DOHH2 (cell line): ENCODE measurements around the gene SLC9A5.

Experiments
- H3F3A ChIP-seq: fragments of 200-600 bp; sonication (generic), shearing (Covaris generic); 2 replicates; pipeline ENCODE4 v1.6.0; 2016; ENCODE audit warnings: antibody characterized with exemption, mild to moderate bottlenecking; ENCODE audit not compliant: control insufficient read depth, insufficient read depth
- H3K27ac ChIP-seq: fragments of 200-600 bp; sonication (generic); 2 replicates; pipeline ENCODE4 v1.5.1; 2014; ENCODE audit warnings: low read depth, mild to moderate bottlenecking, low read length, moderate library complexity
- H3K27me3 ChIP-seq: fragments of 200-600 bp; sonication (generic); 2 replicates; pipeline ENCODE4 v1.6.1; 2014; ENCODE audit warnings: mild to moderate bottlenecking, low read length, mixed read lengths; ENCODE audit not compliant: control insufficient read depth
- H3K36me3 ChIP-seq: fragments of 200-600 bp; sonication (generic); 2 replicates; pipeline ENCODE4 v1.6.1; 2014; ENCODE audit warnings: mild to moderate bottlenecking, low read length, moderate library complexity, mixed read lengths; ENCODE audit not compliant: control insufficient read depth
- H3K4me1 ChIP-seq: fragments of 200-600 bp; sonication (generic); 2 replicates; pipeline ENCODE4 v1.6.1; 2014; ENCODE audit warnings: mild to moderate bottlenecking, low read length, mixed read lengths; ENCODE audit not compliant: control insufficient read depth
- H3K4me2 ChIP-seq: fragments of 200-600 bp; sonication (generic); 2 replicates; pipeline ENCODE4 v1.6.0; 2014; ENCODE audit warnings: mild to moderate bottlenecking, low read length, moderate library complexity
- H3K4me3 ChIP-seq: fragments of 200-600 bp; sonication (generic); 2 replicates; pipeline ENCODE4 v1.5.1; 2014; ENCODE audit warnings: mild to moderate bottlenecking, low read length, mixed read lengths
- H3K79me2 ChIP-seq: fragments of 200-600 bp; sonication (generic); 2 replicates; pipeline ENCODE4 v1.6.1; 2014; ENCODE audit warnings: mild to moderate bottlenecking, low read length, mixed read lengths; ENCODE audit not compliant: control insufficient read depth
- H3K9me2 ChIP-seq: fragments of 200-600 bp; sonication (generic); replicated peaks from 2 replicates; pipeline ENCODE4 v1.6.1; 2014; ENCODE audit warnings: mild to moderate bottlenecking, low read length, mixed read lengths; ENCODE audit not compliant: control insufficient read depth
- H3K9me3 ChIP-seq: fragments of 200-600 bp; sonication (generic); 2 replicates; pipeline ENCODE4 v1.6.1; 2014; ENCODE audit warnings: antibody characterized with exemption, low read length, mixed read lengths; ENCODE audit not compliant: control insufficient read depth, insufficient read depth
- H4K20me1 ChIP-seq: fragments of 200-600 bp; sonication (generic); 2 replicates; pipeline ENCODE4 v1.6.0; 2014; ENCODE audit warnings: low read depth, mild to moderate bottlenecking, antibody characterized with exemption, low read length, moderate library complexity; ENCODE audit not compliant: control insufficient read depth, insufficient read depth
- EZH2phosphoT487 ChIP-seq: fragments of 200-600 bp; sonication (generic); IDR thresholded peaks from 2 replicates; pipeline ENCODE4 v1.6.1; 2017; ENCODE audit warnings: borderline replicate concordance, mild to moderate bottlenecking, antibody characterized with exemption, low read length, moderate library complexity, mixed read lengths
- TF ChIP-seq, protein P1 (sequence below): fragments of 200-600 bp; sonication (generic); IDR thresholded peaks from one replicate; pipeline ENCODE4 v1.5.1; 2014; ENCODE audit warnings: antibody characterized with exemption, mild to moderate bottlenecking, low read depth, low read length; ENCODE audit not compliant: poor library complexity, severe bottlenecking

The SLC9A5 gene

DNA sequence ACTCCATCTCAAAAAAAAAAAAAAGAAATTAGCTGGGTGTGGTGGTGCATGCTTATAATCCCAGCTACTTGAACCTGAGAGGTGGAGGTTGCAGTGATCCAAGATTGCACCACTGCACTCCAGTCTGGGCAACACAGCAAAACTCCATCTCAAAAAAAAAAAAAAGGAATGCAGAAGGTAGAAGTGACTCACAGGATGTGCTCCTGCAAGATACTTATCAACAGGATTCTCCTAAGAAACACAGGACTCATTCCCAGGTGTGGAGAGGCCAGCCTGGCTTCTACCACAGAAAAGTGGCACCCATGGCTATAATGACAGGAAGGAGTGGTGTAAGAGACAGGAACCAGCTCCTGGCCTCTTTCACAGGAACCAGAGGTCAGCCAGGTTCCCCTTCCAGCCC lies 36.0 kb upstream of the SLC9A5 start:
- TF ChIP-seq, protein P1, sequence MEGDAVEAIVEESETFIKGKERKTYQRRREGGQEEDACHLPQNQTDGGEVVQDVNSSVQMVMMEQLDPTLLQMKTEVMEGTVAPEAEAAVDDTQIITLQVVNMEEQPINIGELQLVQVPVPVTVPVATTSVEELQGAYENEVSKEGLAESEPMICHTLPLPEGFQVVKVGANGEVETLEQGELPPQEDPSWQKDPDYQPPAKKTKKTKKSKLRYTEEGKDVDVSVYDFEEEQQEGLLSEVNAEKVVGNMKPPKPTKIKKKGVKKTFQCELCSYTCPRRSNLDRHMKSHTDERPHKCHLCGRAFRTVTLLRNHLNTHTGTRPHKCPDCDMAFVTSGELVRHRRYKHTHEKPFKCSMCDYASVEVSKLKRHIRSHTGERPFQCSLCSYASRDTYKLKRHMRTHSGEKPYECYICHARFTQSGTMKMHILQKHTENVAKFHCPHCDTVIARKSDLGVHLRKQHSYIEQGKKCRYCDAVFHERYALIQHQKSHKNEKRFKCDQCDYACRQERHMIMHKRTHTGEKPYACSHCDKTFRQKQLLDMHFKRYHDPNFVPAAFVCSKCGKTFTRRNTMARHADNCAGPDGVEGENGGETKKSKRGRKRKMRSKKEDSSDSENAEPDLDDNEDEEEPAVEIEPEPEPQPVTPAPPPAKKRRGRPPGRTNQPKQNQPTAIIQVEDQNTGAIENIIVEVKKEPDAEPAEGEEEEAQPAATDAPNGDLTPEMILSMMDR, result no peak
- TF ChIP-seq EZH2phosphoT487, result no peak
- Histone ChIP-seq H3K27ac (no peak overlapping the region), H3K4me2 (no peak overlapping the region), H3K79me2 (no peaks in the 10 kb centered on the region), H4K20me1 (no peaks in the 10 kb centered on the region), H3K36me3 (no peaks in the 10 kb centered on the region), H3K4me1 (no peaks in the 10 kb centered on the region), H3K27me3 (peaks cover 3% of the 10 kb centered on the region; the same call in 1 of the 2 replicates), H3F3A (no peaks in the 10 kb centered on the region), H3K9me3 (no peaks in the 10 kb centered on the region), H3K4me3 (no peak overlapping the region), H3K9me2 (no peaks in the 10 kb centered on the region)

DNA sequence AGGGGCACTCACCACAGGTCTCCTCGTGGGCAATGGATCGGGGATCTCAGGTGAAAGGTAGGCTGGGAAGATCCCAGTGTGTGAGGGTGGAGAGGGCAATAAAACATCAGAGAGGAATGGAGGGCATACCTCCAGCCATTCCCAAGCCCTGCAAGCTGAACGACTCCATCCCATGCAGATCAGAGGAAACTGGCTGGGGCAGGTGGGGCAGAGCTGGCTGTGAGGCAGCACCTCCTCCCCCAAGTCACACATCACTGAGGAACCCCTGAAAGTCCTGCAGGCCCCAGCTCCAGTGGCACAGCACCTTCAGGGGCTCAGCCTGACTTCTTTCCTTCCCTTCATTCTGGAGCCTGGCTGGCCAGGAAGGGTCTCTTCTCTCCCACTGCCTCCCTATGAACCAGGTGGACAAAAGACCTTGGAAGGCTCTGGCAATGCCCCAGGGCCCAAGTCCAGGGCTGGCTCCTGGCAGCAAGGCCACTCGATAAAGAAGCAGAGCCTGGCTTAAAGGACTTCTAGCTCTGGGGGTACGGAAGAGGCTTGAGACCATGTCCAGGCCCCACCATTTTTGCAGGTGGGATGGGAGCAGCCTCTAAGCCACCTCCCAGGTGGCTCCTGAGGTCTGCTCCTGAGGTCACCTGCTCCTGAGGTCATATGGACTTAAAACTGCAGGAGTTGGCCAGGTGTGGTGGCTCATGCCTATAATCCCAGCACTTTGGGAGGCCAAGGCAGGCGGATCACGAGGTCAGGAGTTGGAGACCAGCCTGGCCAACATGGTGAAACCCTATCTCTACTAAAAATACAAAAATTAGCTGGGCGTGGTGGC lies 35.4 kb upstream of the SLC9A5 start:
- H3K79me2 ChIP-seq, result no peaks in the 10 kb centered on the region
- H3F3A ChIP-seq, result no peaks in the 10 kb centered on the region
- H3K4me1 ChIP-seq, result no peaks in the 10 kb centered on the region
- no peaks in the 10 kb centered on the region for H4K20me1 ChIP-seq
- no peak overlapping the region for H3K27ac ChIP-seq
- H3K4me3 ChIP-seq, result no peak overlapping the region
- TF ChIP-seq, protein P1, result no peak
- TF ChIP-seq EZH2phosphoT487, result no peak
- no peaks in the 10 kb centered on the region for H3K36me3 ChIP-seq
- H3K27me3 ChIP-seq, result peaks cover 3% of the 10 kb centered on the region; the same call in 1 of the 2 replicates
- H3K9me2 ChIP-seq, result no peaks in the 10 kb centered on the region
- H3K4me2 ChIP-seq, result no peak overlapping the region
- no peaks in the 10 kb centered on the region for H3K9me3 ChIP-seq

DNA sequence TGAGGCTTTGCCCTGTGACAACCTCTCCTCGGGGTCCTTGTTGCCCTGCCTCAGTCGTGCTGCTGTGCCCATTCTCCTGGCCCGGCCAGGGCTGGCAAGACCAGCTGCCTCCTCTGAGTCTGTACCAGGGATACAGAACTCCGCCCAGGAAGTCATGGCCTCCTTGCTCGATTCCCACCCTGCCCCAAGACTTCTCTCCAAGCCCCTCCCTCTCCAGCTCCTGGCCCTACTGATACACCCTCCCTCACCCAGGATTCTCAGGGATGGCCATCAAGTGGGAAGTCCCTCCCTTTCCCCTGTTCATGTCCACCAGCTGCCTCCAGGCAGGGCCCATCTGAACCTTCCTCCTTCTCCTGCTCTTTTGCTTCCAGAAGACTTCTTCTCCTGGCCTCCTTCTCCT lies 33.1 kb upstream of the SLC9A5 start:
- no peaks in the 10 kb centered on the region for H3K79me2 ChIP-seq

More for the DNA sequence above, 33.1 kb upstream of the SLC9A5 start:
- Histone ChIP-seq H4K20me1 (no peaks in the 10 kb centered on the region), H3K9me3 (no peaks in the 10 kb centered on the region), H3K36me3 (no peaks in the 10 kb centered on the region), H3K4me3 (no peak overlapping the region), H3K27me3 (peaks cover 3% of the 10 kb centered on the region; the same call in 1 of the 2 replicates), H3F3A (no peaks in the 10 kb centered on the region), H3K27ac (no peak overlapping the region), H3K4me2 (no peak overlapping the region), H3K4me1 (no peaks in the 10 kb centered on the region), H3K9me2 (no peaks in the 10 kb centered on the region)
- TF ChIP-seq, protein P1, result no peak
- TF ChIP-seq EZH2phosphoT487, result no peak
